Right renal cortex interstitium (tissue), 3 donors: ENCODE data around the gene ITIH4. TPM values are rescaled to one million over a fixed set of nuclear protein-coding genes. Genes with fewer than 3 reads are reported as not detected.

Experiments used
- DNase-seq, 3 donors: peaks; one replicate each; pipeline ENCODE4 v3.0.0-alpha.2; 2013; ENCODE audit warnings: low read depth in 3 of 3, low spot score in 2 of 3
- polyA plus RNA-seq, 3 donors: library from polyadenylated mRNA; unstranded; fragments of 120-200 nt; gene quantifications; one replicate each; pipeline ENCODE4 v1.2.1, GENCODE V29; 2013; ENCODE audit not compliant: insufficient read length in 3 of 3

The ITIH4 gene
- polyA plus RNA-seq, 3 donors, result 4.3 to 7.0 (median 5.2) TPM

DNA sequence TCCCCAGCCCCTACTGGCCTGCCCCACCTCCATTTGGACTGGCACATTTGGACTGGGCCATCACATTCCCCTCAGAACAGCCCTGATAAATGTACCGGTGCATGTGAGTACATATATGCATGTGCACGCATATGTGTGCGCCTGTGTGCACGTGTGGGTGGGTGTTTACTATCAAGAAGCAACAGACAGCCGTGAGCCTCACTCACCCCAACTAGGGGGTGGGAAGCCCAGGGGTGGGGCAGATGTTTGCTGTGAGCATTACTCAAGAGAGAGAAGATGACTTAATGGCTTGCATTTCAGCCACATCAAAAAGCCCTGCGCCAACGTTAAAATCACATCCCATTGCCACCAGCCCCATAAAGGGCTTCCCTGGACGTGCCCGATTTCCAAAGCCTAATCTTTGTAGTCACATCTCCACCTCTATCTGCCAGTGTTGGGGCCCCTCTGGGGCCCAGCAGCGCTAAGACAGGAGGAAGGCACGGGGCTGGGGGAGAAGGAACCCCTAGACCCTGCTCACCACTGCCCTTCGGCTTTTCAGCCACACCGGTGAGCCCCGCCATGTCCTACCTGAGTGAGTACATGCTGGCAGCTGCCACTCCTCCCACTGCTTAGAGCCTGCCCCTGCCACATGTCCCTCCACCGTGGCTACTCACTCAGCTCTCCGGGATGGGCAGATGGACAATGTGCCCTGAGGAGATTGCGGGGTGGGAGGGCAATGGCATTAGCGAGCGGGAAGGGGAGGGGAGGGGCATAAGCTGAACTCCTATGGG lies 25.0 kb downstream of the ITIH4 start:
- no peak for DNase-seq

DNA sequence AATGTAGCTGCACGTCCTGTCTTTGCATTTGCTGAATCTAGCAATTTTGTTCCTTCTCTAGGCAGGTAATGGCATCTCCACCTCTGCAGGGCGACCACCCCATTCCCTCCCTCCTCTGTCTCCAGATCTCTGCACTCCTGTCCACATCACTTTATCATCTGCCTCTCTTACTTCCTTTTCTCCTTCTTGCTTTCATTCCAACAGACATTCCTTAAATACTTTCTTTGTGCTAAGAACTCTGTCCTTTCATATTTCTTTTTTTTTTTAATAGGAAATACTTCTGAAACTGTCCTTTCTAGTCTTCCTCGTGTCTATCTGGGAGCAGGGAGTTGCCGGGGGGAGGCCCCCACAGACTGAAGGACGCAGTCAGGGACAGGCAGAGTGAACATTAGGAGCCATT lies 28.6 kb downstream of the ITIH4 start:
- DNase-seq, result no peak

DNA sequence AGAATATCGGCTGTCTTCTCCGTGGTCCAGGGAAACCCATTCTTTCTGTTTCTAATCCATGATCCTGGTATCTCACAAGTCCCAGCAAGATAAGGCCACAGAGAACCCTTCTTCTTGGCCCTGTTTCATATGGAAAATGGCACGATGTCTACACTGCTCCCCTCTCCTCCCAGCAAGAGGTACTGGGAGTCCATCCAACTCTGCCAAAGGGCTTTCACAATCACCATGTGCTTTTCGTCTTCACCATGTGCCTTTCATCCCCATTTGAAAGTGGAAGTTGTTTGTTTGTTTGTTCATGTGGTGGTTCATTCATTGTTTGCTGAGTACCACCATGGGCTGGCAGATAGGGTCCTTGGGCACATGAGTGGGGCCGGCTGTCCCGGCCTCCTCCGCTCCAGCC lies 30.4 kb downstream of the ITIH4 start:
- DNase-seq, result no peak

DNA sequence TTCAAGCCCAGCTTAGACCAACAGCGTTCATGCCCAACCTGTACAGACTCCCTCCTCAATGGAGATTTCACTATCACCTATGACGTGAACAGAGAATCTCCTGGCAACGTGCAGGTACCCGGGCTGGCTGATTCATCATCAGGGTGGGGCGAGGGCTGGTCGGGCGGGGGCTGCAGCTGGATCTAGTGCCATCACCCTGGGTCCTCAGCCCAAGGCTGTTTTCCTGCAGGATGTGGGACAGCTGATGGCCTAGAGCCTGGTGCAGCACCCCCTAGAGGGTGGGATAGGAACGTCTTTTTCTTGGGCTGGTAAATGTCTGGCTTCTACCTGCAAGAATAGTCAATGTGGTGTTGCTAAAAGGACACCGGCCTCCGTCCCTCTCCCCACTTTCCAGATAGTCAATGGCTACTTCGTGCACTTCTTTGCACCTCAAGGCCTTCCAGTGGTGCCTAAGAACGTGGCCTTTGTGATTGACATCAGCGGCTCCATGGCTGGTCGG lies 31.4 kb downstream of the ITIH4 start:
- no peak for DNase-seq

DNA sequence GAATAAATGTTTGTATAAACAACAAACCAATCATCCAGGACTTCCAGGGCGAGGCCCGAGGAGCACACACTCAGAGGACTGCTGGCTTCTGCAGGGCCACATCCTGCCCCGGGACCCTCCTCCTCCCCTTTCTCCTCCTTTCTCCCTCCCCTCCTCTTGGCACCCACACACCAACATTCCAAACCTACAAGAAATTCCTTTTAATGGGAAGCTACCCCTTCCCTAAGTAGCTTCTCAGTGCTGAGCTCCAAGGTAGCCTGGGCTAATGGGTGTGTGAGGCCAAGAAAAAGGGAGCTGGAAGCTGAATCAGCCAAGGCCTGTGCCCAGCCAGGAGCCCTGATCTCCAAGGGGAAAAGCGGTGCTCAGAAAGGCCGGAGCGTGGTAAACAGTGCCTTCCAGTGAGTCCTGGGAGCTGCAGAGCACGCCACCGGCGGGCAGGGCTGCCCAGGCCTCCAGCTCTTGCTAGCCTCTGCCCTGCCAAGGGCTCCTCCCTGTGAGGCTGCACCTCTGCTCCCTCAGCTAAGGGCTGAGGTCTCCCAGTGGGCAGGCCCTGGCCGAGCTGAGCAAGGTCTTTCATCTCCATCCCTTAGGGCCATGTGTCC lies 32.0 kb downstream of the ITIH4 start:
- DNase-seq, result no peak

DNA sequence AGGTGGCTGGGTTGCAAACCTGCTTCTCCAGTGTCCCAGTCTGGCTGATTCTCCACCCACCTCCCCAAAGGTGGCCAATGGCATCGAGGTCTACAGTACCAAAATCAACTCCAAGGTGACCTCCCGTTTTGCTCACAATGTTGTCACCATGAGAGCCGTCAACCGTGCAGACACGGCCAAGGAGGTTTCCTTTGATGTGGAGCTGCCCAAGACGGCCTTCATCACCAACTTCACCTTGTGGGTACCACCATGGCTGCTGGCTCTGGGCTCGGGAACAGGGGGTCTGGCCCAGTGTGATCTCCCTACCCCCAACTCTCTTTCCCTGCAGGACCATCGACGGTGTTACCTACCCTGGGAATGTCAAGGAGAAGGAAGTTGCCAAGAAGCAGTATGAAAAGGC lies 34.1 kb downstream of the ITIH4 start:
- no peak for DNase-seq

DNA sequence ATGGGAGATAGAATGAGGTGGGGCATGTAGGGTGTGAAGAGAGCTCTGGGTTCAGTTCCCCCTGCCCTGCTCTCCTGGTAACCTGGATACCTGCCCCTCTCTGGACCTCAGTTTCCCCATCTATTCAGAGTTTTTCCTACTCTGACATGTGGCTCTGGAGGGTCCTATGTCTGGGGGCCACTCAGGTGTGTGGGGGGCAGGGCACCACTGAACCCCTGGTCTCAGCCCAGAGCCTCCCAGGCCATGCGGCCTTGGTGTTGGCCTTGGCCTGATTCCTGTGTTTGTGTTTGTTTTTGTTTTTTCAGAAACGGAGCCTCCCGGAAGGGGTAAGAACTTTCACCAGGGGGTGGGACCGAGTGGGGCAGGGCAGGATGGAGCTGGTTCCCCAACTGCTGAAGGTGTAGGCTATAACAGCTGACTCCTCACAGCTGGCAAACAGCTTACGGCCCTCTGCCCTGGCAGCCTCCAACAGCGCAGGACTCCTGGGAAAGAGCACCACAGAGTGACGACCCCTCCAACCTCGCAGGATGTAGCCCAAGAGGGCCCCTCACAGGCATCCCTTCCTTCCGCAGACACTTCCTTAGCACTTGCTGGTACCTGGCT lies 35.1 kb downstream of the ITIH4 start:
- DNase-seq, result no peak

DNA sequence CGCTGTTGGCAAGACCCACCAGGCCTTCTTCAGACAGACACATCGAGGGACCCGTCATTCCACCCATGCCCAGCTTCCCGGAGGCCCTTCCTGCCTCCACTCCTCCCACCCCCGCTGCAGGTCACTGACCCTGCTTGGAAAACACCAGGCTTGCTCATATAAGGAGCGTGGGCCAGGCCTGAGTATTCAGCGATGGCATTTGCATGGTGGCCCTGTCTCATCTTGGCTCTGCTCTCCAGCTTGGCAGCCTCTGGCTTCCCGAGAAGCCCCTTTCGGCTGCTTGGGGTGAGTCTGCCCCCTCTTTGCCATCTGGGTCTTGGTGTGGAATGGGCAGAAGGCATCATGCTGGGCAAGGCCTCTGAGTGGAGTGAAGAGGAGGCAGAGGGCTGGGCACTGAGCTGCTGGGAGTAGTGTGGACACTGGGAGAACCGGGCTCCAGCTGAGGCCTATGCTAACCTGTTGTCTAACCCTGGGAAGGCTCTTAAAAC lies 35.8 kb downstream of the ITIH4 start, which contains the start of gene ITIH3:
TSS of gene ITIH3 (plus strand) at position 185 of the 488 bp plus-strand sequence. CDS start at position 193, 8 bp downstream.
- DNase-seq, result no peak

DNA sequence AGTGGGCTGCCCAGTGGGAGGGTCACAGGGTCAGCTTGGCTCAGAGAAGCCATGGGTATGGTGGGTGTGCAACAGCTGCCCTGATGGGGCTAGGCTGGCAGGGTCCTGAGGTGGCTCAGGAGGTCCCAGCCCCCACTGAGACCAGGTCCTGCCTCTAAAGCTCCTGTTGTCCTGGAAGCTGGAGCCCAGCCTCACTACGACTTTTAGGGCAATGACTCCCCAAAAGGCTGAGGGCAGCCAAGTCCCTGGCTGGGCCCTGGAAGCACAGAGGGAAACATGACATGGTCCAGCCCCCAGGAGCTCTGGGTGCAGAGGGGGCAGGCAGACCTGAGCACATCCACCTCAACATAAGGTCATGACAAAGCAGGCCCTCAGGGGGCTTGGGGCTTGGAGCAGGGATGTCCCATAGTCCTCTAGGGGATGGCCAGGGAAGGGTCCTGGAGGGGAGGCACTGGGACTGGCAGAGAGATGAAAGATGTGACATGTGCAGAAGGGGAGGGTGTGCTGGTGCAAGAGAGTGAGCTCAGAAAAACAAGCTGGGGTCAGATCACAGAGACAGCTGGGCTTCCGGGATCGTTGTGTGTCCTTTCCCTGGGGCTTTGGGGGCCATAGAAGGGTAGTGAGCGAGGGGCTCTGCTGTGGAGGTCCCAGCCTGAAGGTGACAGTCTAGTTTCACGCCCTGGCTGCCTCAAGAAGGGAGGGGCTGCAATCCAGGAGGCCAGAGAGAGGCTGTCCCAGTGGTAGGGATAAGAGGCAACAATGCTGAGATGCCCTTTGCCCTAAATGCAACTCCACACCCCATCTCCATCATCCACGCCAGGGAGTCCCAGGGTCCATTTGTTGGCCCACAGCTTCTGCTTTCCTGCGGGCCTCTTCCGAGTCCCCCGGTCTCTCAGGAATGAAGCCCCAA lies 36.5 kb downstream of the ITIH4 start:
- DNase-seq, result no peak

DNA sequence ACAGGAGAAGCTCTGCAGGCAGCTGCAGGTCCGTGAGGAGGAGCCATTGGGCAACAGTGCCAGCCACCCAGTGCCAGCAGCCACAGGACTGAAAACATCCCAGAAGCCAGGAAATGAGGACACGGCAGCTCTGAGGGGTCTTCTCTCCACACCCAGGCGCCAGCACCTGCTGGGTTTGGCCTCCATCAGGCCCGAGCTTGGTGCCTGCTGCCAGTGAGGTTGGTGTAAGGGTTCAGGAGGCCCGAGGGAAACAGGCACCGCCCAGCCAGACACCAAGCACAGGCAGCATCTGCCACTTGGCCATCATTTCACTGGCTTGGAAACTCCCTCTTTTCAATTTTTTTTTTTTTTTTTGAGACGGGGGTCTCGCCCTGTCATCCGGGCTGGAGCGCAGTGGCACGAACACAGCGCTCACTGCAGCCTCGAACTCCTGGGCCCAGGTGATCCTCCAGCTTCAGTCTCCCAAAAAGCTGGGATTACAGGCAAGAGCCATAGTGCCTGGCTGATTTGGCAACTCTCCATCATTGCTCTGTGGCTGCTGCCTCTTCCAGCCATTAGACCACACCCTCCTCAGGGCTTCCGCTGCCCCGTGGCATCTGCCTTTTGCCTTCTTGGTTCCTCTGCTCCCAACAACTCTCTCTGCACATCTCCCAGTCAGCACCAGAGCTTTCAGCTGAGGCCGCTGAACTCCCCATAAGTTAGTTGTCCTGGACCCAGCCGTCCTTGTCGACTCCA lies 37.3 kb downstream of the ITIH4 start:
- no peak for DNase-seq

DNA sequence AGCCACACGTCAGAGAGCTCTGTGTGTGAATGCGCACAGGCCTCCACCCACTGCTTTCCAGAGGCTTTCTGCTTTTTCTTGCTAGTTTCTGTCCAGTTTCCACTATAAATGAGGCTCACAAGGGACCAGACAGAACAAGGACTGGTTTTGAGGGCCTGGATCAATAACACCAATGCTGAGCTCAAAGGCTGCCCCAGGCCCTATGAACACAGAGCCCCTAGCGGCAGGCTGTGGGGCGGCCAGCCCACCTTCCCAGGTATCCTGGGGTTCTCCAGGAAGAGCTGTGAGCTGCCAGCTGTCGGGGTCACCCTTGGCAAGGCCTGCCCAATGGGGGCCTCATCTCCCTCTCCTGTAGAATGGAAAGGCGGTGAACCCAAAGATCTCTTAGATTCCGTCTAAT lies 38.1 kb downstream of the ITIH4 start:
- no peak for DNase-seq

DNA sequence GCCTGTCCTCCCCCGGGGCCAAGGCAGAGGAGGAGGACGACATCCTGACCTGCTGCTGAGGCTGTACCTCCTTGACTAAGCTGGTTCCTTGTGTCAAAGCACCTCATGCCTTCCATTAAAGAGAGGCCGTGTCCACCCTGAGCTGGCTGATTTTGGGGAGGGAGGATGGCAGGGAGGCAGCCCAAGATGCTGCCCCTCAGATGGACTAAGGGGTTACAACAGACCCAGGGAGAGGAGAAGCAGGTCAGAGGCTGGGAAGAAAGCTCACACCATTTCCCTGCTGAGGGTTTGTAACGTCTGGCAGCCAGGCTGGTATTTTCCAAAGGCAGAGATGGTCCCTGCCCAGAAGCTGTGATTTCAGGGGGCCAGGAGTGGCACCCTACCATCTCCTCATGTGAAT lies 38.5 kb downstream of the ITIH4 start:
- DNase-seq, result no peak

DNA sequence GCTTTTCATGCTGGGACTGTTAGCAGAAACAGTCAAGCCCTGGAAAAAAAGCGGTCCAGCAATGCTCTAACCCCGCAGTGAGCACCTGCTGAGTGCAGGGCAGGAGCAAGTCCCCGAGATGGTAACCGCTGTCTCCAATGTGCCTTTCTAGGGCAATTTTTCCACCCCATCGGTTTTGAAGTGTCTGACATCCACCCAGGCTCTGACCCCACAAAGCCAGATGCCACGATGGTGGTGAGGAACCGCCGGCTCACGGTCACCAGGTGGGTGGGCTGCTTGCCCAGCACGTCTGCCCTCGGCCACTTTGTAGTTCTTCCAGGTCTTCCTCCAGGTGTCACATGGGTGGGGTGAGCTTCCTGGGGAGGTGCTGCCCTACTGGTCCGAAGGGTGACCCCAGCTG lies 39.1 kb downstream of the ITIH4 start:
- no peak for DNase-seq

DNA sequence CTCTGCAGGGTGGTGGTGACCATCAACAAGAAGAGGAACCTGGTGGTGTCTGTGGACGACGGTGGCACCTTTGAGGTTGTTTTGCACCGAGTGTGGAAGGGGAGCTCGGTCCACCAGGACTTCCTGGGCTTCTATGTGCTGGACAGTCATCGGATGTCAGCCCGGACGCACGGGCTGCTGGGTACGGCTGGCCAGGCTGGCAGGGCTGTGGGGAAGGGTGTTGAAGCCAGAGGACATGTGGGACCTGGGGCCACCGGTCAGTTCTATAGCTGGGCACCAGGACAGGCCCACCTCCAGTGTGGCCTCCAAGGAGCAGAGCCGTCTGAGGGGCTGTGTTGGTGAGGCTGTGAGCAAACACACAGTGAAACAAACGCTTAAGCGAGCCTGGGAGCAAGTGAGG lies 39.7 kb downstream of the ITIH4 start:
- no peak for DNase-seq

DNA sequence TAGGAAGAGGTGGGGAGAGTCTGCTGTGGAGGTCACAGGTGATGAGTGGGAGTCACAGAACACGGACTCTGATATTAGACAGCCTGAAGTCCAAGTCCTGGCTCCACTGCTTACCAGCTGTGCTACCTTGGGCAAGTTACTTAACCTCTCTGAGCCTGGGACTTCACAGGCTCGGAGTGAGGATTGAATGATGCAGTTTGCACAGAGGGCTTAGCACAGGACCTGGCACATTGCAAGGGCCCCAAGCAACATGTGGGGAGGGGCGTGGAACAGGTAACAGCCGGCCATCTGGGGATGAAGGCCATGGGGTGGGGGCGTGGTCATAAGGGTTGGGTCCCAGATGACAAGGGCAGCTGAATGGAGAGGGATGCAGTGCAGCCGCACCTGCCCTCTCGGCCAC lies 40.1 kb downstream of the ITIH4 start:
- DNase-seq, result no peak

DNA sequence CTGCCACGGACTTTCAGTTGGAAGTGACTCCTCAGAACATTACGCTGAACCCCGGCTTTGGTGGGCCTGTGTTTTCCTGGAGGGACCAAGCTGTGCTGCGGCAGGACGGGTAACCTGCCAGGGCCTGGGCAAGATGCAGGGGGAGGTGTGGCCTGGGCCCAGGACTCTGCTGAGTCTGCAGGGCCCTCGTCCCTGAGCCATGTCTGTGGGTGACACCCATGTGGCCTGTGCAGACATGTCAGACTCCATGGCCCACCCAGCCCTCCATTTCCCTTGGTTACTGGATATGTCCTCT lies 40.8 kb downstream of the ITIH4 start:
- DNase-seq, result no peak

DNA sequence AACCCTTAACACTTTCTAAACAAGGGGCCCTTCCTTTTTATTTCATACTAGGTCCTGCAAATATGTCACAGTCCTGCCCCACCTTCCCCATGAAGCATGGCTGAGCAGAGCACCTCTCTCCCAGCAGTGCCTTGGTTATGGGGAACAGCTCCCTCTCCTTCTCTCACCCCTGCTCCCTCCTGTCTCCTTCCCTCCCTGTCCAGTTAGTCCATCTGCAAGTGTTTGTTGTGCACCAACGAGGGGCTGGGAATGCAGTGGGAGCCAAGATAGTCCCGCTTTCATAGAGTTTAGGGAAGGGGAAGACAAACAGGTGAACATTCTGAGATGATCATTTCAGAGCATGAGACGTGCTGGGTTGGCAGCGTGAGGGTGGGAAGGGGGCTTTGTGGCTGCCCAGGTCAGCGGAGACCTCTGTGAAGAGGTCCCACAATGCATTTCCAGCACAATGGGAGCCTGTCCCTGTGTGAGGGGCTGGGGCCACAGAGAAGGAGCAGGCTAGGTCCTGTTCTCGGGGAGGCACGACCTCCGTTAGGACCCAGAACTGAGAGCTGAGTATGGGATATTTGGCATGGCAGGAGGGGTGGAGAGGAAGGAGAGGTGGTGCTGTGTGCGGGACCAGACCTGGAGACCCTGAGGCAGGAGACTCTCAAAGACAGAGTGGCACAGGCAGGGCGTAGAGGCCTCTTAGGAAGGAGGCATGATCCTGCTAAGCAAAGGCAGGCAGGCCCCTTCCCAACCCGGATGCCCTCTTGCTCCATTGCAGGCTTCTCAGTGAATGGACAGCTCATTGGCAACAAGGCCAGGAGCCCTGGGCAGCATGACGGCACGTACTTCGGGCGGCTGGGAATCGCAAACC lies 41.4 kb downstream of the ITIH4 start:
- no peak for DNase-seq

DNA sequence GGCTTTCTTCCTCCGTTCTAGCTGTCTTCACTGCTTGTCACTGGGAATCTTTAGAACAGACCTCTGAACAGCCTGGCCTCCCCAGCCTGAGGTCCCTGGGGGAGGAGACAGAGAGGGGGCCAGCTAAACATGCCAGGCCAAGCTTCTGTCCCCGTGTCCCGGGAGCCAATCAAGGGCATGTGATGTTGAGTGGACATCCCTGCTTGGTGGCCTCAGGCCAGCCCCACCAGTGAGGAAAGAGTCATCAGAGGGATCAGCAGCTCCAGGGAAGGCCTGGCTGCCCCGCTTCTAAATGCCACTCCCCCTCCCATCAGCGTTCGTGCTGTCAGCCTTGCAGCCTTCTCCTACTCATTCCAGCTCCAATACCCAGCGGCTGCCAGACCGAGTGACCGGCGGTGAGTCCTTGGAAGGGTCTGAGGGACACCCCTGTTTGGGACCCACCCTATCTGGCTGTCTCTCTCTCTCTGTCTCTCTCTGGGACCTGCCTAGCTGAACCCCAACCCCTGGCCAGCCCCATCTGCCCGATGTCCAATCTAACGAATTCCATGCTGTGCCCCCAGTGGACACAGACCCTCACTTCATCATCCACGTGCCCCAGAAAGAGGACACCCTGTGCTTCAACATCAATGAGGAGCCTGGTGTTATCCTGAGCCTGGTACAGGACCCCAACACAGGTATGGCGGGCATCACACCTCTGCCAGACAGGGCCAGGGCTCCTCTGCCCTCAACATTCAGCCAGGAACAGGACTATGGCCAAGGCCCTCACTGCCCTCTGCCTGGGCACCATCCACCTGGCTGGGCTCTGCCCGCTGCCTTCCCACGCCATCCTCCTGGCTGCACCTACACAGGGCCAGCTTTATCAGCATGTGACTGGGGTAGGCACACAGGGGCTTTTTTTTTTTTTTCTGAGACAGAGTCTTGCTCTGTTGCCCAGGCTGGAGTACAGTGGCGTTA lies 42.5 kb downstream of the ITIH4 start:
- no peak for DNase-seq
